GM18502 (cell line): ENCODE data around the gene RGS6.

ENCODE experiments used
- ATAC-seq: cut with Tn5 transposase; IDR thresholded peaks from one replicate; pipeline ENCODE4 v1.9.1; 2021; ENCODE audit warnings: mild to moderate bottlenecking; ENCODE audit not compliant: unreplicated experiment, poor library complexity

The RGS6 gene

GRCh38 chr14:72002731-72003130, 70.5 kb downstream of the RGS6 start:
- no peak for ATAC-seq

GRCh38 chr14:72008666-72009065, 76.4 kb downstream of the RGS6 start:
- no peak for ATAC-seq

GRCh38 chr14:72010474-72010873, 78.2 kb downstream of the RGS6 start:
- no peak for ATAC-seq

GRCh38 chr14:72013721-72014345, 81.6 kb downstream of the RGS6 start:
- no peak for ATAC-seq

GRCh38 chr14:72014486-72014885, 82.3 kb downstream of the RGS6 start:
- ATAC-seq, result no peak

- ATAC-seq, result no peak
These were observed 85.1 kb downstream of the RGS6 start for GRCh38 chr14:72017290-72017689.

- no peak for ATAC-seq
These were observed 91.2 kb downstream of the RGS6 start for GRCh38 chr14:72023128-72024042.

- ATAC-seq, result no peak
These were observed 91.8 kb downstream of the RGS6 start for GRCh38 chr14:72024043-72024407.

GRCh38 chr14:72024504-72024903, 92.3 kb downstream of the RGS6 start:
- no peak for ATAC-seq

- no peak for ATAC-seq
These were observed 94.3 kb downstream of the RGS6 start for GRCh38 chr14:72026536-72026935.

- ATAC-seq, result no peak
These were observed 94.8 kb downstream of the RGS6 start for GRCh38 chr14:72027061-72027460.

GRCh38 chr14:72033365-72033764, 101.1 kb downstream of the RGS6 start:
- ATAC-seq, result no peak

- no peak for ATAC-seq
These were observed 108.3 kb downstream of the RGS6 start for GRCh38 chr14:72040528-72040927.

- no peak for ATAC-seq
These were observed 113.0 kb downstream of the RGS6 start for GRCh38 chr14:72045271-72045670.

GRCh38 chr14:72045885-72046284, 113.7 kb downstream of the RGS6 start:
- no peak for ATAC-seq

- ATAC-seq, result no peak
These were observed 117.2 kb downstream of the RGS6 start for GRCh38 chr14:72049462-72049861.

GRCh38 chr14:72052356-72052755, 120.1 kb downstream of the RGS6 start:
- no peak for ATAC-seq

- ATAC-seq, result no peak
These were observed 121.4 kb downstream of the RGS6 start for GRCh38 chr14:72053651-72054050.

- ATAC-seq, result no peak
These were observed 122.7 kb downstream of the RGS6 start for GRCh38 chr14:72054911-72055310.

GRCh38 chr14:72057701-72058285, 125.6 kb downstream of the RGS6 start:
- ATAC-seq, result no peak

GRCh38 chr14:72060460-72060859, 128.2 kb downstream of the RGS6 start:
- ATAC-seq, result no peak
